ENCODE measurements around the gene GDF3.

DNA sequence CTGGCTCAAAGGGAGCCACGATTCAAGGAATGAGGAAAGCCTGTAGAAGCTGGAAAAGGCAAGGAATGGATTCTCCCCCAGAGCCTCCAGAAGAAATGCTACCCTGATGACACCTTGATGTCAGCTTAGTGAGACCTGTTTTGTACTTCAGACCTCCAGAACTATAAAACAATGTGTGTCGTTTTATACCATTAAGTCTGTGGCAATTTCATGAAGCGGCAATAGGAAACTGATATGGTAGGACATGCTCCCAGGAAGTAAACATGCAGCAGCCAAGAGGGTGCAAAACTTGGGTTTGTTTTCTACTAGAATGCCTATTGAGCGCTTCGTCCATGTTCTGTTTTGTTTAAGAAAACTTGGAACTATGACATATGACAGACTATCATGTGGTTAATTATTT lies 27.4 kb downstream of the GDF3 start:
- TF ChIP-seq CBX8 (IDR thresholded peaks at IDR 0.05; ENCODE audit: borderline replicate concordance, extremely low read depth, low read depth, low read length, poor library complexity, severe bottlenecking) = no peak
- TF ChIP-seq BRCA1 (IDR thresholded peaks at IDR 0.05) = no peak
- TF ChIP-seq BRCA1 (CRISPR knock-in tag; IDR thresholded peaks at IDR 0.05) = no peak
